ENCODE data around the gene WNT10A.

DNA sequence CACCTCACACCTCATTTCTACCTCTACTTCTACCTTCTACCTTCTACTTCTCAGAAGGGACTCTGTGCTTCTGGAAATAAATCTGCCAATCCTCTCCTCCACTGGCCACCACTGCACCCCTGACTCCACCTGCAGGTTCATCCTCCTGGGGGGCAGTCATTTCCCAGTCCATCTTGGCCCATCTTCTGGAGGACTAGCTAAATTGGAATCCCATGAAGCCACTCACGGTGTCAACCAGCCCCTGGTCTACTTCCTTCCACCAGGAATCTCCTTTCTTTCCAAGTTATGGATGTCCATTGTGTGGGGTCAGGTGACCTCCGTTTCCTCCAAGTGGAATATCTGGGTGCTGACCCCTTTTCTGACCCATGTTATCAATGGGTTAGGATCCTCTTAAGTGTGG is 3.9 kb downstream of the WNT10A start:
- TF ChIP-seq CTCF (IDR thresholded peaks at IDR 0.05) = no peak
- no peak for TF ChIP-seq ZFX (IDR thresholded peaks at IDR 0.05; ENCODE audit: borderline replicate concordance)

Data from 22Rv1 (cell line).